Right atrium auricular region (tissue), 2 donors: ENCODE results near the gene ACBD6. TPM values are rescaled to one million over a fixed set of nuclear protein-coding genes. Genes with fewer than 3 reads are reported as not detected.
A peak's percentile ranks its signal among the peaks of the same experiment; 100 is the strongest.
"Not testable (repeated sequence)": the region's sequence is repeated elsewhere in the genome, so short reads cannot be mapped to it uniquely, and the experiment has no call there.

Experiments used
- DNase-seq: peaks from one replicate; pipeline ENCODE4 v3.0.0-alpha.2; 2019; ENCODE audit warnings: low spot score
- H3K27ac ChIP-seq, 2 donors: fragments of 200-600 bp; sonication (generic); 1 replicate in 1 of 2; 2 replicates in 1 of 2; pipeline ENCODE4 v1.5.1; 2016 to 2019
- H3K27me3 ChIP-seq, 2 donors: fragments of 200-600 bp; sonication (generic); one replicate each; pipeline versions ENCODE4 v1.5.1 to v1.6.0; 2017 to 2019
- H3K36me3 ChIP-seq: fragments of 200-600 bp; sonication (generic); one replicate; pipeline ENCODE4 v1.5.1; 2016
- H3K4me1 ChIP-seq, 2 donors: fragments of 200-600 bp; sonication (generic); one replicate each; pipeline versions ENCODE4 v1.5.1 to v1.6.0; 2017 to 2019
- H3K4me3 ChIP-seq, 2 donors: fragments of 200-600 bp; sonication (generic); 1 replicate in 1 of 2; 2 replicates in 1 of 2; pipeline ENCODE4 v1.5.1; 2017 to 2019; ENCODE audit warnings: mild to moderate bottlenecking in 1 of 2, moderate library complexity in 1 of 2
- H3K9me3 ChIP-seq, 2 donors: fragments of 200-600 bp; sonication (generic); one replicate each; pipeline ENCODE4 v1.5.1; 2019
- CTCF ChIP-seq, 2 donors: fragments of 200-600 bp; sonication (generic); IDR thresholded peaks; one replicate each; pipeline ENCODE4 v1.5.1; 2019; ENCODE audit warnings: antibody characterized with exemption in 2 of 2
- total RNA-seq, 2 donors: library from RNA; depleted of rRNA; stranded (reverse); fragments of >200 nt; gene quantifications; one replicate each; pipeline ENCODE4 v1.1.0, GENCODE V29; 2016

ACBD6 gene
- total RNA-seq, 2 donors from 2014 or later, result 24.0 to 29.0 TPM

DNA sequence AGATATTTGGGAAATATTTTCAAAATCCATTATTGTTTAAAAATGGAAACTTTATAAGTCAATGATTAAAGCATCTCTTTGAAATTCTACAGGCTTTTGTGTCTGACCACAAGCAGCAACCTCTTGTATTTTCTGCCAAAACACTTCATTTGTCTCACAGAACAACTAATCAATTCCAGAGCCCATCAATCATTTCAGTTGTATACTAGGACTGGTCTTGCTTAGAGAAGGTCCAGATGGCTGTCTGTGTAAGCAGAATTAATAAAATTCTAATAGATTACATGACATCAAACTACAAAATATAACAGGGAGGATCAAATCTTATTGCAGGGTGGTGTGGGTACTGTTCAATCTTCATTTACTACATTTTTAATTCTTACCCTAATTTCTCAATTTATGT, 76.4 kb downstream of the ACBD6 start:
- Histone ChIP-seq H3K4me3 (no peak overlapping the region), H3K4me1 (no peaks in the 10 kb centered on the region), H3K9me3 (no peaks in the 10 kb centered on the region), H3K36me3 (no peaks in the 10 kb centered on the region), H3K27me3 (no peaks in the 10 kb centered on the region), H3K27ac (no peak overlapping the region)
- TF ChIP-seq CTCF (IDR thresholded peaks at IDR 0.05), result no peak
- no peak for DNase-seq

DNA sequence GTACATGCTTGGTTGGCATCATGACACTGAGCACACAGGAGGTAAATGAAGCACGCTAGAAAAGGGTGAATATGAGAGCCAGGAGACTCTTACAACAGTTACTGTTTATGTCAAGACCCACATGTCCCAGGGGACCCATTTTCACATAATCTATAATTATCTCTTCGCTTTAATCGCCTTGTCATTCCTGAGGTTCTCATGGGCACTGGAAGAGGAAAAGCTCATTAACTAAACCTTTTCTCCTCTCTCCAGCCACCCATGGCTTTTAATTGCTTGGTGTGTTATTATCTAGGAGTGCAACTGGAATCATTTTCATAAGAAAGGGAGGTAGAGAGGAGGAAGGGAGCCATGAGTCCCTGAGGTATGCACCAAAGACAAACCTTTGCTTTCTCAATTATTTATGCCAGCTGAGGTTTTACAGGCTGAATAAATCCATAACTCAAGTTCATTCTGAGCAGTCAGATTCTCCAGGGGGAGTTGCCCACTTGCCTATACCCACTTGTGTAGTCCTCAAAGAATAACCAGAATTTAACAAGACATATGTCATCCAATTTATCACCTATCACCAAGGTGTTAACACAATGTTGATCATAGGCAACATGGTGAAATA, 77.4 kb downstream of the ACBD6 start:
- no peaks in the 10 kb centered on the region for H3K9me3 ChIP-seq
- no peak overlapping the region for H3K4me3 ChIP-seq
- no peaks in the 10 kb centered on the region for H3K27me3 ChIP-seq
- H3K4me1 ChIP-seq, result no peaks in the 10 kb centered on the region
- no peak overlapping the region for H3K27ac ChIP-seq
- no peak for TF ChIP-seq CTCF (IDR thresholded peaks at IDR 0.05)
- DNase-seq, result no peak
- H3K36me3 ChIP-seq, result no peaks in the 10 kb centered on the region

DNA sequence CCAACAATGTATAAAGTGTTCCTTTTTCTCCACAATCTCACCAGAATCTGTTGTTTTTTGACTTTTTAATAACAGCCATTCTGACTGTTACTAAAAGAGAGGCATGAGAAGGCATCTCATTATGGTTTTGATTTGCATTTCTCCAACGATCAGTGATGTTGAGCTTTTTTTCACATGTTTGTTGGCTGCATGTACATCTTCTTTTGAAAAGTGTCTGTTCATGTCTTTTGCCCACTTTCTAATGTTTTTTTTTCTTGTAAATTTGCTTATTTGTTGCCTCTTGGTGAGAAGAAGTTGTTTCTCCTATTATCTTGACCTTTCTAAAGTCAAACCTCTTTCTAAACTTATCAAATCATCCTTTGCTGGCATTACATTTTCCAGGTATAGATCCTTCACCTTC, 80.8 kb downstream of the ACBD6 start:
- Histone ChIP-seq H3K4me3 (no peak overlapping the region), H3K27me3 (no peaks in the 10 kb centered on the region), H3K4me1 (no peaks in the 10 kb centered on the region), H3K36me3 (no peaks in the 10 kb centered on the region), H3K27ac (no peak overlapping the region), H3K9me3 (no peaks in the 10 kb centered on the region)
- no peak for TF ChIP-seq CTCF (IDR thresholded peaks at IDR 0.05)
- DNase-seq, result no peak

- not testable (repeated sequence) for H3K9me3 ChIP-seq, H3K27me3 ChIP-seq, H3K4me1 ChIP-seq, H3K36me3 ChIP-seq, H3K4me3 ChIP-seq, DNase-seq, H3K27ac ChIP-seq
These were observed 81.2 kb downstream of the ACBD6 start for GRCh38 chr1:180421145-180421544.

- no peaks in the 10 kb centered on the region for H3K4me1 ChIP-seq
- H3K27ac ChIP-seq, result no peak overlapping the region
- H3K27me3 ChIP-seq, result no peaks in the 10 kb centered on the region
- H3K9me3 ChIP-seq, result no peaks in the 10 kb centered on the region
- DNase-seq, result no peak
- H3K4me3 ChIP-seq, result no peak overlapping the region
- H3K36me3 ChIP-seq, result no peaks in the 10 kb centered on the region
- peak; percentile 60 to 68 for TF ChIP-seq CTCF (IDR thresholded peaks at IDR 0.05)
These were observed 86.3 kb downstream of the ACBD6 start for GRCh38 chr1:180415985-180416633.

DNA sequence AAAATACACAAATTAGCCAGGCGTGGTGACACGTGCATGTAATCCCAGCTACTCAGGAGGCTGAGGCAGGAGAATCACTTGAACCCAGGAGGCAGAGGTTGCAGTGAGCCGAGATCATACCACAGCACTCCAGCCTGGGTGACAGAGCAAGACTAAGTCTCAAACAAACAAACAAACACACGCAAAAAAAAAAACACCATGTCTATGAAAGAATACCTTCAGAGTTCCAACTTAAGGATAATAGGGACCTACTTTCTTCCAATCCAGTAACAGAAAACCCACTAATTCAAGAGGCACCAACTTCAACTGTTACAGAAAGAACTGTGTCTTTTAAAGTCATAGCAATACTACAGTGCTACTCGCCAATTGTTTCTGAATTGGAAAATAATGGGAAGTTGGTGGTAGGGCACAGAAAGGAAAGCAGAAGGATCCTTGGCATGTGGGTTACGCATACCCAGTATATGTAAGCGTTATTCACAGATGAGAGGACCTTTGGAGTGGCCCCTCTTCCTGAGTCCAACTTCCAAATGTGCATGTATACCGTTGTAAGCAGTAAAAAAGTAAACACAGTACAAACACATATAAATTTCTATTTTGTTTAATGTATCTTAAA, 87.0 kb downstream of the ACBD6 start:
- DNase-seq, result no peak
- Histone ChIP-seq H3K4me1 (no peaks in the 10 kb centered on the region), H3K4me3 (no peak overlapping the region), H3K36me3 (no peaks in the 10 kb centered on the region), H3K27me3 (no peaks in the 10 kb centered on the region), H3K9me3 (no peaks in the 10 kb centered on the region), H3K27ac (no peak overlapping the region)
- TF ChIP-seq CTCF (IDR thresholded peaks at IDR 0.05), result no peak
